A204.1 (cell line): Measurements from ENCODE around the gene CAPN9.

Experiments
- FAIRE-seq: peaks from 2 replicates; lab custom pipeline; 2012; peaks lifted over from hg19 to GRCh38; lab: Jason Lieb, UNC

Gene CAPN9

GRCh38 chr1:230797942-230798365, 50.8 kb downstream of the CAPN9 start:
- no peak for FAIRE-seq

GRCh38 chr1:230798491-230798890, 51.3 kb downstream of the CAPN9 start:
- no peak for FAIRE-seq

GRCh38 chr1:230800891-230801840, 54.0 kb downstream of the CAPN9 start:
- FAIRE-seq, result no peak

DNA sequence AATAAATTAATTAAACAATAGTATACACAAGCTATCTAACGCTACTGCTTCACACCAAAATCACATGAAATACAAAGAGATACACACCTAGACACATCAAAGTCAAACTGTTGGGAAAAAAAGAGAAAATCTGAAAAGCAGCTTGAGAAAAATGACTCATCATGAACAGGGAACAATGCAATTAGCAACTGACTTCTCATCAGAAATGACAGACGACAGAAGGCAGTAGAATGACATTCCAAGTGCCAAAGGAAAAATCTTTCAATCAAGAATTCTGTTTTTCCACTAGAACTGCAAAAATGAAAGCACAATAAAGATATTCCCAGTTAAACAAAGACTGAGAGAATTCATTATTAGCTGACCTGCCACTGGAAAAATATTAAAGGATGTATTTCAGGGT, 57.2 kb downstream of the CAPN9 start:
- no peak for FAIRE-seq

GRCh38 chr1:230806552-230806951, 59.4 kb downstream of the CAPN9 start:
- FAIRE-seq, result no peak

DNA sequence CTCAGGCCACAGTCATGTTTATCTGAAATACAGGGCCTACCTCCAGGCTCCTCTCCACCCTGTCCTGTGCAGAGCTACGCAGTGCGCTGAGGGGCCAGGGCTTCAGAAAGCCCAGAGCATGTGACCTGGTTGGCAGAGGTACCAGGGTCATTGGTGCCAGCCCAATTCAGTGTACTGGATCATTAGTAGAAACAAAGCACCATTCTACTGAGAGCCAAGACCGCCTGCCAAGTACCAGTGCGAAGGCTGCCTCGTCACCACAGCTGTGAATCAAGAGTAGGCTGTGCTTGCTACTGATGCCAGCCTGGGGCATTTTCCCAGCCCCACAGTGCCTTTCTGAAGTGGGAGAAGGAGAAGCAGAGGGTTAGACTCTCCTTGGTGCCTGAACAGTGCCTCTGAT, 59.8 kb downstream of the CAPN9 start:
- FAIRE-seq, result no peak

GRCh38 chr1:230807561-230808280, 60.5 kb downstream of the CAPN9 start:
- no peak for FAIRE-seq

DNA sequence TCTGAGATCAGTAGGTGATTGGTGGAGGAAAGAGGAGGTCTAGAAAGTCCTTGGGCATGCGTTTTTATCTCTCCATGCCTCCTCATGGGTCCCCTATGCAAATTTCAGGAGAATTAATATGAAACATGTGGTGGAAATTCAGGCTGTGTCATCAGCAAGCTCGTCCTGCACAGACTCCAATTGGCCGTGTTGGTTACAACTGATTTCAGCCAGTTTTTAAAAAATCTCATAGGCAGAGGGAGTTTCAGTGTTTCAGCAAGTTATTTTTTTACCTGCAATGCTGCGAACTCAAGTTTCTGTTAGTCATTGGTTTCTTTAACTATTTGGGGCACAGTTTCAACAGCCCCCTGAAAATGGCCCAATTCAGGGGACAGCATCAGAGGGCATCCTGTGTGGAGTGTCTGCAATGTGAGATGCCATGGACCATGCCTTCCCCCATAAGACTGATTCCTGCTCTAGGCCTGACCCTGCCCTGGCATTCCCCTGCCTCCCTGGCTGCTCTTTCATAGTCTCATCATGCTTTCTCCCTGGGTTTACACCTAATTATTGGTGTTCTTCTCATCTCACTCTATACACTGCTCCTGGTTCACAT, 61.2 kb downstream of the CAPN9 start:
- FAIRE-seq, result no peak

- no peak for FAIRE-seq
Measured at GRCh38 chr1:230809256-230809990, 62.2 kb downstream of the CAPN9 start.

DNA sequence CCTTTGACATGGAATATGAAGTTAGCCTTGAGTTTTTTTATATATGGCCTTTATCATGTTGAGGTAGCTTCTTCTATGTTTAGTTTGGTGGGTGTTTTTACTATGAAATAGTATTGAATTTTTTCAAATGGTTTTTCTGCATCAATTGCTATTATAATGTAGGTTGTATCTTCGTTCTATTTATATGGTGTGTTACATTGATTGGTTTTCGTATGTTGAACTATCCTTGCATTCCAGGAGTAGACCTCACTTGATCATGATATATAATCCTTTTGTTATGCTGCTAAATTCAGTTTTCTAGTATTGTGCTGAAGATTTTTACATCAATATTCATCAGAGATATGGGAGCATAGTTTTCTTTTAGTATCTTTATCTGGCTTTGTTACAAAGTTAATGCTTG, 65.4 kb downstream of the CAPN9 start:
- FAIRE-seq, result no peak

- no peak for FAIRE-seq
Measured at GRCh38 chr1:230814949-230815692, 67.9 kb downstream of the CAPN9 start.

DNA sequence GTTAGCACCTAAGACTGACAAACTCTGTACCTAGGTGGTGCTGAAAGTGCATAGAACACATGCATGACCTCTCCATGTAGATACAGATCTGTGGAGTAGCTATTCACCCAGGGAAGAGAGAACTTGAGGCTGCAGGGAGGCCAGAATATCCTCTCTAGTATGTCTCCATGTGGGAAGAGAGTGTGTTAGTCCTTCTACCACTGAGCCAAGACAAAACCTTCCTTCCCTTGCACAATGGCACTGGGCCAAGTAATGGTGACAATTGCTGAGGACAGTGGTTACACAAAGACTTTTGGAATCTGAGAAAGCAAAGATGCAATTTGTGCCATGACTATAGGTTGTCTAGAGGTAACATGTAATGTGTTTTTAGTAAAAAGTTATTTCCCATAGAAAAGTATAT, 68.8 kb downstream of the CAPN9 start:
- no peak for FAIRE-seq

- FAIRE-seq, result no peak
Measured at GRCh38 chr1:230818367-230818766, 71.2 kb downstream of the CAPN9 start.

GRCh38 chr1:230818901-230819300, 71.7 kb downstream of the CAPN9 start:
- no peak for FAIRE-seq

GRCh38 chr1:230819976-230820375, 72.8 kb downstream of the CAPN9 start:
- FAIRE-seq, result no peak

- FAIRE-seq, result no peak
Measured at GRCh38 chr1:230820568-230820967, 73.4 kb downstream of the CAPN9 start.

DNA sequence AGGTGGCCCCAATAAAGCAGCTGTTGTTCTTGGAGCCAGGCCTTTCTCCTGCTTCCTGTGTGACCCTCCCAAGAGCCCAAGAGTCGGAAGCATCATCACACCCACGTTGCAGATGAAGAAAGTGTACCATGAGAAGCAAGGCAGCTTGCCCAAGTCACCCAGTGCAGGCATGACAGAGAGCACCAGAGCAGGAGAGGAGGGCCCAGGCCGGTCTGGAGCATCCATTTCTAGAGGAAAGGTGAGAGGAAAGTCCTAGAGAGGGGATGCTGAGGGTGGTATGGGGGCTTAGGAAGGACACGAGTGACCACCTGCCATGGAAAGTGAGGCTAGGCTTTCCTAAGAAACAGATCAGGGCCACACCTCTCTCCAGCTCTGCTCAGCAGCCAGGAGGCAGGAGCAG, 74.2 kb downstream of the CAPN9 start:
- no peak for FAIRE-seq

DNA sequence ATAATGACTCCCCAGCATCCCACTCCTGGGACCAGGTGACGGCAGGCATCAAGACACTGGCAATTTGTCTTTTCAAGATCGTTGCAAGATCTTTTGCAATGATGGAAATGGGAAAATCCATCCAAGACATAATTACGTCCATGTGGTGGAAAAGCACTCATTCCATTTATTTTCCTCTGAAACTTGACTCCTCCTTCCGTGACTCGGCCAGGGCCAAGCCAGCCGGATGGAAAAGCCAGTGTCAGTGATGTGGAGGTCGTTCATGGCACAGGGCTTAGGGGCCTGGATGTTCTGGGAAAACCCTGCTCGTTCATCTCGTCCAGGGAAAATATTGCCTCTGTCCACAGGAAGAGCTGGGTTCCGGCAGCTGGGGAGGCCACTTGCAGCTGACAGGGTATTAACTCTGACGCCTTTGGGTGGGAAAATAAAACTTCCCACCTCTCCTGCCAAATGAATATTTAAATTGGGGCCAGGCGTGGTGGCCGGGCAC, 74.9 kb downstream of the CAPN9 start:
- no peak for FAIRE-seq

DNA sequence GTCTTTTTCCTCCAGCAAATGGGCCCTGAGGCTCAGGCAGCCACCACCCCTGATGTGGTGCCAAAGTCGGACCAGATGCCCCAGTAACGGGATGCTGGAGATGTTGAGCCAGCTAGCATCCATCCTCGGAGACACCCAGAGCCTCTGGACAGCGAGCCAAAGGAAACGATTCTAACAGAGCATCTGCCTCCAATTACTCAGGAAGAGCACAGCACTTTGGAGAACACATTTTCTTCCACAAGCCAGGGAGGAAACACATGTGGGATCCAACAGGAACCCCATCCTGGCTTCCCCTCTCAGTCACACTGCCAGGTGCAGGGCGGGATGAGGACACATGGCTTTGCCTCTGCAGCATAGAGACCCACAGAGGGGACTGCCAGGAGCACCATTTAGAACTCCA, 76.2 kb downstream of the CAPN9 start:
- no peak for FAIRE-seq

DNA sequence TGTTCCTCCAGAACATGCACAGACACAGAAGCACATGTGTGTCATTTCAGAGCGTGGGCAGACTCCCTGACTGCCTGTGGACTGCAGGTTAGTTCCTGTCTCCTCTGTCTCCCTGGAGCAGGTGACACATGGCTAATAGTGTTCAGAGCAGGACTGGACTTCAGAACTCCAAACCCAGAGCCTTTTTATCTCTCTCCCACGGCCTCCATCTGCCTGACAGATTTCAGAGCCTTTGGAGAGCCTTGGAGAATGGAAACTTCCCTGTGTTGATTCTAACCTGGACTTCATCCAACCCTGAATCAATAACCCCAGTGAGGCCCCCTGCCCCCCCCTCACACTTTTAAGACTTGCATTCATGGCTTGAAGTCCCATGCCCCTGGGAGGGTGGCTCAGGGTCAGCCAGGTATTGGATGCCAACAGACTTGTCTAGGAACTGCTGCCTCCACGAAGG, 76.8 kb downstream of the CAPN9 start:
- FAIRE-seq, result no peak

DNA sequence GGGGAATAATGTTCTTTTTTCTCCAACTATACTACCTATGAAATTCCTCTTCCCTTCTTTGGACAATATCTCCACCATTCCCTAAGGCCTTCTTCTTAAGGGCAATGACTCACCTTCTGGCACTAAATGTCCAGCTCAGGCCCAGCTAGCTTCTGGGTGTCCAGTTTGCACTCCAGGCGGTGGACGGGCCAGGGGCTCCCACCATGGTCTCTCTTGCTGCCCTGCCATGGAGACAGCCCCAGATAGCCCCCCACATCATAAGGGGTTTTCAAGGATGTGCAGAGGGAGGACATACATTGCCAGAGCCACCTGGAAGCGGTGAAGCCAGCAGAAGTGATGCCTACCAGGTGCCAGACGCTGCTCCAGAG, 77.3 kb downstream of the CAPN9 start:
- no peak for FAIRE-seq
